HEK293T (cell line): ENCODE data around the gene PHF13.

ENCODE experiments used
- BHLHE40 ChIP-seq: fragments of 450-650 bp; IDR thresholded peaks from 2 replicates; pipeline ENCODE4 v1.6.1; 2016; ENCODE audit warnings: mild to moderate bottlenecking, moderate library complexity, borderline replicate concordance
- CTBP1 ChIP-seq: fragments of 450-650 bp; IDR thresholded peaks from 2 replicates; pipeline ENCODE4 v1.6.1; 2016; ENCODE audit warnings: borderline replicate concordance
- ELF4 ChIP-seq: fragments of 450-650 bp; IDR thresholded peaks from 2 replicates; pipeline ENCODE4 v1.6.1; 2017; ENCODE audit warnings: antibody characterized with exemption
- FOXA1 ChIP-seq: fragments of 450-650 bp; IDR thresholded peaks from 2 replicates; pipeline ENCODE4 v1.6.1; 2016; ENCODE audit warnings: mild to moderate bottlenecking
- FOXK2 ChIP-seq: fragments of 450-650 bp; IDR thresholded peaks from 2 replicates; pipeline ENCODE4 v1.6.1; 2016; ENCODE audit warnings: mild to moderate bottlenecking
- FOXM1 ChIP-seq: fragments of 450-650 bp; IDR thresholded peaks from 2 replicates; pipeline ENCODE4 v1.6.1; 2017; ENCODE audit warnings: mild to moderate bottlenecking, borderline replicate concordance
- HDGF ChIP-seq: fragments of 450-650 bp; IDR thresholded peaks from 2 replicates; pipeline ENCODE4 v1.6.1; 2017; ENCODE audit warnings: antibody characterized with exemption, borderline replicate concordance
- L3MBTL2 ChIP-seq: fragments of 450-650 bp; conservative IDR thresholded peaks from 2 replicates; pipeline ENCODE4 v1.6.1; 2016; ENCODE audit warnings: mild to moderate bottlenecking
- LEF1 ChIP-seq: fragments of 450-650 bp; IDR thresholded peaks from 2 replicates; pipeline ENCODE4 v1.6.1; 2017; ENCODE audit warnings: mild to moderate bottlenecking, borderline replicate concordance
- SP1 ChIP-seq: fragments of 450-650 bp; IDR thresholded peaks from 2 replicates; pipeline ENCODE4 v1.6.1; 2017
- SUZ12 ChIP-seq: fragments of 450-650 bp; IDR thresholded peaks from 2 replicates; pipeline ENCODE4 v1.6.1; 2016; ENCODE audit warnings: mild to moderate bottlenecking
- TARDBP ChIP-seq: fragments of 450-650 bp; IDR thresholded peaks from 2 replicates; pipeline ENCODE4 v1.6.1; 2016
- ZNF384 ChIP-seq: fragments of 450-650 bp; IDR thresholded peaks from 2 replicates; pipeline ENCODE4 v1.6.1; 2016
- TF ChIP-seq, protein P1 (sequence below): fragments of 450-650 bp; IDR thresholded peaks from 2 replicates; pipeline ENCODE4 v1.6.1; 2016

DNA sequence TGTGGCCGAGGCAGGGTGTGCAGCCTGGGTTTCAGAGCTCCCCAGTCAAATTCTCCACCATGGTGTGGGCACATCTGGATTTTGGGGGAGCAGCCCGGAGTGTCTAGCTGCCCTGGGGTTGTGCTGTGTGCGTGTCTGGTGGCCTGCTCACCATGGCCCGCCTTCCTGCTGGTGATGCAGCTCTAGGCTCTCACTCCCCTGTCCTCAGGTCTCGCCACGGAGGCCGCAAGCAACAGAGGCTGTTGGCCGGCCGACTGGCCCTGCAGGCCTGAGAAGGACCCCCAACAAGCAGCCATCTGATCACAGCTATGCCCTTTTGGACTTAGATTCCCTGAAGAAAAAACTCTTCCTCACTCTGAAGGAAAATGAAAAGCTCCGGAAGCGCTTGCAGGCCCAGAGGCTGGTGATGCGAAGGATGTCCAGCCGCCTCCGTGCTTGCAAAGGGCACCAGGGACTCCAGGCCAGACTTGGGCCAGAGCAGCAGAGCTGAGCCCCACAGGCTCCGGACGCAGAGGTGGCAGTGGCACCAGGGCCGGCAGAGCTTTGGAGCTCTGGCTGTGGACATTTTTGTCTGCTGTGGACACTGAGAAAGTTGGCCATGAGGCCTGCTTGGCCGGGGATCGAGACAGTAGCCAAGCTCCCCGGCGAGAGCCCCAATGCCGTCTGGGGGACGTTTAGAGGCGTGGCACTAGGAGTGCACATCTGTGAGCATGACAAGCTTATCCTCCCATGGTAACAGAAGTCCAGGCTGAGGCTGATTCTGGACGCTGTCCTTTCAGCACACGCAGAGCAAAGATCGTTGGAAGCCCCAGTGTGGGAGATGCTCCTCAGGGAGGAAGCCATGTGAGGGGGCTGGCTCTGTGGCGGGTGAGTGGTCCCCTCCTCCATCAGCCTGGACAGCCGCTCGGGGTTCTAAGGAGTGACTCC lies 19.3 kb downstream of the PHF13 start:
- no peak for TF ChIP-seq HDGF
- TF ChIP-seq SUZ12 = no peak
- TF ChIP-seq FOXM1 = no peak
- TF ChIP-seq BHLHE40 = no peak
- TF ChIP-seq FOXA1 = no peak
- TF ChIP-seq FOXK2 = no peak
- TF ChIP-seq SP1 = no peak
- TF ChIP-seq ELF4 = no peak
- TF ChIP-seq TARDBP = no peak
- no peak for TF ChIP-seq ZNF384
- TF ChIP-seq L3MBTL2 = no peak
- TF ChIP-seq, protein P1, sequence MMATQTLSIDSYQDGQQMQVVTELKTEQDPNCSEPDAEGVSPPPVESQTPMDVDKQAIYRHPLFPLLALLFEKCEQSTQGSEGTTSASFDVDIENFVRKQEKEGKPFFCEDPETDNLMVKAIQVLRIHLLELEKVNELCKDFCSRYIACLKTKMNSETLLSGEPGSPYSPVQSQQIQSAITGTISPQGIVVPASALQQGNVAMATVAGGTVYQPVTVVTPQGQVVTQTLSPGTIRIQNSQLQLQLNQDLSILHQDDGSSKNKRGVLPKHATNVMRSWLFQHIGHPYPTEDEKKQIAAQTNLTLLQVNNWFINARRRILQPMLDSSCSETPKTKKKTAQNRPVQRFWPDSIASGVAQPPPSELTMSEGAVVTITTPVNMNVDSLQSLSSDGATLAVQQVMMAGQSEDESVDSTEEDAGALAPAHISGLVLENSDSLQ = no peak
- no peak for TF ChIP-seq LEF1
- no peak for TF ChIP-seq CTBP1
